Panc1 (cell line): Measurements from ENCODE around the gene SNTB2.

Experiments used
- POLR2AphosphoS5 ChIP-seq: IDR thresholded peaks from 2 replicates; pipeline ENCODE4 v1.6.1; 2012; ENCODE audit warnings: mild to moderate bottlenecking, low read depth, low read length, moderate library complexity
- SIN3A ChIP-seq: IDR thresholded peaks from 2 replicates; pipeline ENCODE4 v1.6.1; 2012; ENCODE audit warnings: low read depth, mild to moderate bottlenecking, low read length, moderate library complexity, borderline replicate concordance; ENCODE audit not compliant: insufficient read depth
- TCF7L2 ChIP-seq: IDR thresholded peaks from 2 replicates; pipeline ENCODE4 v1.6.1; 2011; ENCODE audit warnings: mild to moderate bottlenecking, low read depth, low read length, inconsistent platforms
- TF ChIP-seq, protein P1 (sequence below), 2 experiments: IDR thresholded peaks; 2 replicates each; pipeline ENCODE4 v1.6.1; 2011 to 2012; ENCODE audit warnings: low read depth in 2 of 2, control low read depth in 1 of 2, low read length in 1 of 2, mild to moderate bottlenecking in 1 of 2, moderate library complexity in 1 of 2; ENCODE audit not compliant: insufficient read depth in 1 of 2
- TF ChIP-seq, protein P2 (sequence below): fragments of 450-650 bp; IDR thresholded peaks from 2 replicates; pipeline ENCODE4 v1.5.1; 2017; ENCODE audit warnings: mild to moderate bottlenecking

DNA sequence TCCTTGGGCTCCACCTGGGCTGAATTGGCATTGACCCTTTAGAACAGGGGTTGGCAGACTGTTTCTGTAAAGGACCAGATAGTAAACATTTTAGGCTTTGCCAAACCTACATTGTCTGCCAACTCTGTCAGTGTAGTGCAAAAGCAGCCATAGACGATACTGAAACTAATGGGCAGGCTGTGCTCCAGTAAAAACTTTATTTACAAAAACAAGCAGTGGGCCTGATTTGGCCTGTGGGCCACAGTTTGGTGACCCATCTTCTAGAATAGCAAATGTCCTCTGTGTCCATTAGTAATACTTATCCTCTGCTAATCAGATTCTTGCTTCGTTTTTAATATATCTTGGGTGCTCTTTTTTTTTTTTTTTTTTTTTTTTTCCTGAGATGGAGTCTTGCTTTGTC is 48.4 kb upstream of the SNTB2 start:
- TF ChIP-seq, protein P1, sequence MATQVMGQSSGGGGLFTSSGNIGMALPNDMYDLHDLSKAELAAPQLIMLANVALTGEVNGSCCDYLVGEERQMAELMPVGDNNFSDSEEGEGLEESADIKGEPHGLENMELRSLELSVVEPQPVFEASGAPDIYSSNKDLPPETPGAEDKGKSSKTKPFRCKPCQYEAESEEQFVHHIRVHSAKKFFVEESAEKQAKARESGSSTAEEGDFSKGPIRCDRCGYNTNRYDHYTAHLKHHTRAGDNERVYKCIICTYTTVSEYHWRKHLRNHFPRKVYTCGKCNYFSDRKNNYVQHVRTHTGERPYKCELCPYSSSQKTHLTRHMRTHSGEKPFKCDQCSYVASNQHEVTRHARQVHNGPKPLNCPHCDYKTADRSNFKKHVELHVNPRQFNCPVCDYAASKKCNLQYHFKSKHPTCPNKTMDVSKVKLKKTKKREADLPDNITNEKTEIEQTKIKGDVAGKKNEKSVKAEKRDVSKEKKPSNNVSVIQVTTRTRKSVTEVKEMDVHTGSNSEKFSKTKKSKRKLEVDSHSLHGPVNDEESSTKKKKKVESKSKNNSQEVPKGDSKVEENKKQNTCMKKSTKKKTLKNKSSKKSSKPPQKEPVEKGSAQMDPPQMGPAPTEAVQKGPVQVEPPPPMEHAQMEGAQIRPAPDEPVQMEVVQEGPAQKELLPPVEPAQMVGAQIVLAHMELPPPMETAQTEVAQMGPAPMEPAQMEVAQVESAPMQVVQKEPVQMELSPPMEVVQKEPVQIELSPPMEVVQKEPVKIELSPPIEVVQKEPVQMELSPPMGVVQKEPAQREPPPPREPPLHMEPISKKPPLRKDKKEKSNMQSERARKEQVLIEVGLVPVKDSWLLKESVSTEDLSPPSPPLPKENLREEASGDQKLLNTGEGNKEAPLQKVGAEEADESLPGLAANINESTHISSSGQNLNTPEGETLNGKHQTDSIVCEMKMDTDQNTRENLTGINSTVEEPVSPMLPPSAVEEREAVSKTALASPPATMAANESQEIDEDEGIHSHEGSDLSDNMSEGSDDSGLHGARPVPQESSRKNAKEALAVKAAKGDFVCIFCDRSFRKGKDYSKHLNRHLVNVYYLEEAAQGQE (IDR thresholded peaks at IDR 0.05; ENCODE audit: insufficient read depth in 1 of 2, low read depth in 2 of 2, low read length in 1 of 2): no peak
- TF ChIP-seq, protein P2, sequence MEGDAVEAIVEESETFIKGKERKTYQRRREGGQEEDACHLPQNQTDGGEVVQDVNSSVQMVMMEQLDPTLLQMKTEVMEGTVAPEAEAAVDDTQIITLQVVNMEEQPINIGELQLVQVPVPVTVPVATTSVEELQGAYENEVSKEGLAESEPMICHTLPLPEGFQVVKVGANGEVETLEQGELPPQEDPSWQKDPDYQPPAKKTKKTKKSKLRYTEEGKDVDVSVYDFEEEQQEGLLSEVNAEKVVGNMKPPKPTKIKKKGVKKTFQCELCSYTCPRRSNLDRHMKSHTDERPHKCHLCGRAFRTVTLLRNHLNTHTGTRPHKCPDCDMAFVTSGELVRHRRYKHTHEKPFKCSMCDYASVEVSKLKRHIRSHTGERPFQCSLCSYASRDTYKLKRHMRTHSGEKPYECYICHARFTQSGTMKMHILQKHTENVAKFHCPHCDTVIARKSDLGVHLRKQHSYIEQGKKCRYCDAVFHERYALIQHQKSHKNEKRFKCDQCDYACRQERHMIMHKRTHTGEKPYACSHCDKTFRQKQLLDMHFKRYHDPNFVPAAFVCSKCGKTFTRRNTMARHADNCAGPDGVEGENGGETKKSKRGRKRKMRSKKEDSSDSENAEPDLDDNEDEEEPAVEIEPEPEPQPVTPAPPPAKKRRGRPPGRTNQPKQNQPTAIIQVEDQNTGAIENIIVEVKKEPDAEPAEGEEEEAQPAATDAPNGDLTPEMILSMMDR: no peak
- no peak for TF ChIP-seq TCF7L2
- TF ChIP-seq SIN3A: no peak
- no peak for TF ChIP-seq POLR2AphosphoS5
